Measurements from ENCODE around the gene NRXN3.

NRXN3 gene

DNA sequence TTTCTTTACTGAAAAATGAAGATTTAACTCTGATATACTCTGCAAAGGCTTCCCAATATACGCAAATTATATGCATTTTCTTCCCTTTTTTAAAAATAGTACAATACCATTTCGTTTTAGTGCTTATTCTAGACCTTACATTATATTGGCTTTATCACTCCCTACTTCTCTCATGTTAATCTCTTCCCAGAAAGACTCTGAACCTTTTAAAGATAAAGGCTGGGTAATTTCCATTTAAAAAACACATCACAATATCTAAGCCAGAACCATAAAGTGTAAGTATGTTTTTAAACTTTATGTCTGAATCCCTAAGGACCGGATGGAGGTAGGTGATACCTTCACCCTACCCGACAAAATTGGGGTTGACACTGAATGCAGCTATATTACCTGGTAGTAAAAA is 1720.4 kb downstream of the NRXN3 start:
- no peak for DNase-seq

DNA sequence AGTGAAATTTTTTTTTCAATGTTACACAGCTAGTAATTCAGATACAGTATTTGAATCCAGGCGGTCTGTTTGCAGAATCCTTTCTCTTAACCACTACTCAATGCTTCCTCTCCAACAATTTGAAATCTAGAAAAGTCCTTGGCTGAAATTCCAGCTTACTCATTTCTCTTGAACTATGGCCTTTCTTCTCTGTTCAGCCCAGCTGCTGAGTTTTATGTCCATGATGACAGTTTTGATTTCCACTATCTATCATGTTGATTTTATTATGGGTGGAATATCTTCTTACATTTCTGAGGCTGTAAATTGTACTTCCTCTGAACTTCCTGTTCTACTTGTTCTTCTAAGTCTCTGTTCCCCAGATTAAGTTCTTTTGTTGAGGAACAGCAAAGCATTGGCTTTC is 1725.8 kb downstream of the NRXN3 start:
- DNase-seq, result no peak

- DNase-seq, result no peak
These were observed 1729.4 kb downstream of the NRXN3 start for GRCh38 chr14:79899610-79900009.

- DNase-seq, result no peak
These were observed 1734.3 kb downstream of the NRXN3 start for GRCh38 chr14:79904497-79904896.

- no peak for DNase-seq
These were observed 1736.8 kb downstream of the NRXN3 start for GRCh38 chr14:79906994-79907393.

DNA sequence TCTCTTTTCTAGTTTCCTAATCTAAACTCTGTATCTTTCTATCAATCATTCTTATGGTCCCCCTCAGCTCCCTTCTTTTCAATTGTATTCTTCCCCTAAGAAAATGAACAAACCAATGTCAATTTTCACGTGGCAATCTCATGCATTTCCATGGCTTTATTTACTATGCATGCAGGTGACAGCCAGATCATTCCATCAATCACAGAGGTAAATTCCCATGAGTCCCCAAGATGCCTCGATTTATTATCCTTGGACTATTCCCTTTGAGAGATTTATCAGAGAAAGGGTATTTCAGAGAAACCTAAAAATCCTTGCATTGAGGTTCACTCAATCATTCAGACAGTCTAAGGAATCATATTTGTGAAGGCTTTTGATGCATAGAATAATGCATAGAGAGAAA is 1739.9 kb downstream of the NRXN3 start:
- DNase-seq, result no peak

- DNase-seq, result no peak
These were observed 1741.6 kb downstream of the NRXN3 start for GRCh38 chr14:79911744-79912143.

- DNase-seq, result no peak
These were observed 1744.4 kb downstream of the NRXN3 start for GRCh38 chr14:79914595-79914994.

GRCh38 chr14:79915406-79915805 is 1745.2 kb downstream of the NRXN3 start:
- DNase-seq, result no peak

DNA sequence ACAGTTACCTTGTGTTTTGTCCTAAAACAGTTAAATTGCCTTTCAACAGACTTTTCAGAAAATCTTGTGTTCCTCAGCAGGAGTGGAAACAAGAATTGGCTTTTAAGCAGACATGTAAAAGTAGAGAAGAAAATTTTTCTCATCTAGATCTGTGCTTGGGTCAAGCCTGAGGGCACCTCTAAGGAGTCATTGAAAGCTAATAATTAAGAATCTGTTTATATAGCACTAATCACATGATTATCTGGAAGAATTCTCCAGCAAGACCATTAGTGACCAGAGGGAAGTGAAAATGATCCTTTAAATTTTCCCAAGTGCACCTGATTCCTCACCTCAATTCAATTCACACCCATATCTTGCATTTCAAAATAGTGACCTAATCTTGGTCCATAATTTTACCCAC is 1746.1 kb downstream of the NRXN3 start:
- no peak for DNase-seq

DNA sequence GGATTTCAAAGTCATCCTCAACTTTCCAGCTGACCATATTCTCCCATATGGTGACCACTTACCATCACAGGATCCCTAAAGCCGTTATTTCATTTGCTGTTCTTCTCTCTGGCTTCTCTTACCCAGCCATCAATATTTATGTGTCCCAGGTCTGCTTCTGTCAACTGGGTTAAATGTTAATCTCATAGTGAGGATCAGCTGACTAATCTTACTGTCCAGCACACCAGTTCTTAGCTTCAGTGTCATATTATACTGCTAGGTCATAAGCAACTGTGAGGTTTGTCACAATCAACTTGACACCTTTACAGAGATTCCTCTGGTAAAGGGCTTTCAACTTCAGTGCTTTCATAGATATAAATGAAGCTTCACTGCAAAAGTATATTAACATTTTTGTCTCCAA is 1746.7 kb downstream of the NRXN3 start:
- no peak for DNase-seq
